SKM-1 treated with dmso at 0.1 percent for 144 hours (cell line): ENCODE measurements around the gene LRTM2.

Source experiments
- DNase-seq: peaks from one replicate; lab custom pipeline; 2025; ENCODE audit not compliant: unreplicated experiment; lab: John Stamatoyannopoulos, UW

Gene LRTM2

DNA sequence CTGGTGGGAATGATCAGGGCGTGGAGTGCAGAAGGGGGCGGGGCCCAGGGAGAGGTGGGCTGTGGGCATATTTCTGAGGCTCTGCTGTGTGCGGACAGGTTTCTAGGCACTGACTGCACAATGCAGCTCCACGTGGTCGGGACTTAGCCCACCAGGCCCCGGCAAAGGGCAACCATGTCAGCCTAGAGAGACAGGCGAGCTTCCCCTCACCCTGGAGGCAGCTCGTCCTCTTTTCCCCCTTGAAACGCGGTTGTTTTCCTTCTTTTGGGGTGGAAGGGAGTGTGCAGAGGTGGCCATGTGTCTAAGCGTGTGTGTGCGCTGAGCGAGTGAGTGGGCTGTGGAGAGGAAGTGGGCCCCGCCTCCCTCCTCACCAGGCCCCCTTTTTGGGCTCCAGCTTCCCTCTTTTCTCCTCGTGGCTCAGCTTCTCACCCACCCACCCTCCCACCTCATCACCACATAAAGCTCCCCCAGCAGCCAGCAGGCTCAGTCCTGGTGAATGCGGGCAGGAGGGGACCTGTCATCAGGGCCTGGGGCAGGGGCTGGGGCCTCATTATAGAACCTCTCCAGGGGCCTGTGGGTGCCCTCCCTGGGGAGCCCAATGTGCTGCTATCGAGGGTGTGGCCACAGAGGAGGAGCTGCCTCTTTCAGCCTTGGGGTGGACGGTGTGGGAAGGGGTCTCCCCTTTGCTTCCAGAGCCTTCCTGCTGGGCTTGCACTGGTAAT lies 22.0 kb downstream of the LRTM2 start:
- DNase-seq: no peak

DNA sequence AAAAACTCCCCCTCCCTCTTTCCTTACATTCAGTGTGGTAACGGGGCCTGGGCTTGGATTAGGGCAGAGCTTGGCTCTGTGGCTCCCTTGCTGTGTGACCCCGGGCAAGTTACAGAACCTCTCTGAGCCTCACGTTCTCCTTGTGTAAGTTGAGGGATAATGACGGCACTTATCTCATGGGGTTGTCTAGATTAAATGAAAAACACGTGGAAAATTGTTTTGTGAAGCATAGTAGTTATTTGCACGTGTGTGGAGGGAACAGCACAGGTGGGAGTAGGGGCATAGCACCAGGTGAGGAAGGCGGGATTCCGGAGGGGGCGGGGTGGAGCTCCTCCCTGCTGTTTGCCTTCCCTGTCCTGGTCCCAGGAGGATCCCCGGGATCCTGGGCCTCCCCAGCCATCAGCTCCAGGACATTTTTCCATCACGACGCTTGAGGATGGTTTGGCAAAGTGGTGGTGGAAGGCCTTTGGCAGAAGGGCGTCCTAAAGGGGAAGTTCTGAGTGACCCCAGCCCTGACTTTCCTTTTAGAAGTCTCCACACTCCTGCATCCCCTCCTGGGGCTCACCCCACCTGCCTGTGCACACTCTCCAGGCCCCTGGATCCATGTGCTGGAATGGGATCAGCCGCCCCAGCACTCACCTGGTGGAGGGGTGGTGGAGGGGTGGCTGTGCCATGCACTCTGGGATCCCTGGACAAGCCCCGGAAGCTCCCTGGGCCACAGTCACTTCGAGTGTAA lies 22.7 kb downstream of the LRTM2 start:
- DNase-seq: no peak

DNA sequence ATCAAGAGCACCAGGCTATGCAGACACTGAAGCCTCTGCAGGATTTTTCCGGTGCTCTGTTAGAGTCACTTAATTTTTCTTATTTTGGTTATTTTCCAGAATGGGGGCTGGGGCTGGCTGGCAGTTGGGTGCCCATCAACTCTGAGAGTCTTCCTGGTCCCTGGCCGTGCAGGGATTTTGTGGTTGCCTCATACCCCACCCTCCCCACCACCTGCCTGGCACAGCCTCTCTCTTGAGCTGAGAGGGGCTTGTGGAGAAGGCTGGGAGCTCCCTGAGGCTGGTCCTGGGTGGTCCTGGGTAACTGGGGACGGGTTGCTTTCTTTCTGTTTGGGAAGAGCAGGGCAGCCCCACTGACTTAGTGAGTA lies 23.3 kb downstream of the LRTM2 start:
- DNase-seq: no peak

DNA sequence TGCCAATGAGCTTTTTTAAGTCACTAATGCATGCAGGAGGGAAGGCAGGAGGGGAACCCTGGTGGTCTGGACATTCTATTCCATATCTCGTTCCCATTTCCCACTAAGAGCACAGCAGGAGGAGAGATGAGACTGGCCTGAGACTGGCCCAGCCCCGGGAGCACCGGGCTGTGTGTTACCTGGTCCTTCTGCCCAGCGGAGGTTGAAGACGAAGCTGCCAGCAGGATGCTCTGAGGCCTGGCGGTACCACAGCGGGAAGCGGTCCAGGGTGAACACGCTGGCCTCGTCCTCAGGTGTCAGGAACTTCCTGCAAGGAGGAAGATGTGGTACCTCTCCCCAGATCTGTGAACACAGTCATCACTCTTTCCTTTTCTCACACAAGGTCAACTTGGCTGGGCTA lies 23.9 kb downstream of the LRTM2 start:
- DNase-seq: no peak

DNA sequence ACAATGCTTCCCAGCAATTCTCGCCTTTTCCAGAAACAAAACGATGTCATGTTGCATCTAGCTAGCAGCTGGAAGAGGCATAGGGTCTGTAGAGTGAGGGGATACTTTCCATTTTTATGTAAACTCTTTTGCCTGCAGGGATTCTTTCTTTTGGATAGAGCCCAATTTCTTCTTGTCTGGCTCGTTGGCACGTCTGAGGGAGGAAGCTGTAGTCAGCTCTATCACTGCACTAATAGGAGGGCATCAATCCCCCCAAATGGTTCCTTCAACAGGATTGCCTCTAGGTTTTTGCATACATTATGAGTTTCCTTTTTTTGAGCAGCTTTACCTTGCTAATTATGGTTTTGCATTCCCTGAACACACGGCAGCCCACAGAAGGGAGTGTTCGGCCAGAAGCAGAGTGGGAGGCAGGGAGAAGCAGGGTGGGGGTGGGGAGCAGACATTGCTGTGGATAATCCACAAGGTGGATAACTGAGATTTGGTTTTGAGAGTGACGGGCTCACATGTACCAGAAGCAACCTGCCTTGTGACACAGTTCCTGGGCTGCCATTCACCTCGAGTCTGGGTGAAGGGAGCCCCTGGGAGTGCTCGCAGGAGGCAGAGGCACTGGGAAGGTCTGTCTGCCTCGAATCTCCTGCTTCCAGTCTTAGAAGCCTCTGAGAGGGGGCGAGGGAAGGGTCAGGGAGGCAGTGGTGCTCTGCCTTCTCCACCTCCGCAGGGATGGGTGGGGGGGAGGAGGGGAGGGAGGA lies 24.5 kb downstream of the LRTM2 start:
- no peak for DNase-seq

DNA sequence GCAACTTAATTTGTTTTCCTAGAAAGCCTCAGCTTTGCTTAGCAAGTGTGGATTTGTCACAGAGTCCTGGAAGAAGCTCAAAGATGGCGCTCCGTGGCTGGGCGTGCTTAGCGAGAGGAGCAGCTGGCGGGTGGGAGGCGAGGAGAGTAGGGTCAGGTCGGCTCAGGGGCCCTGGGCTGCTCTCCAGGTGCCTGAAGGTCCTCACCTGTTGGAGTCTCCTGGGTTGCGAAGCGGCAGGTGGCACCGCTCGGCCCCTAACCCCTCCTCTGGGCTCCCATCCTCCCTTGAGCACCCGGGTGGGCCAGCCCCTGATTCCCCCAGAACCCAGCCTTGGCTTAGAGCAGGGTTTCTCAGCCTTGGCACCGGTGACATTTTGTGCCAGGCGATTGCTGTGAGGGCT lies 25.1 kb downstream of the LRTM2 start:
- no peak for DNase-seq

DNA sequence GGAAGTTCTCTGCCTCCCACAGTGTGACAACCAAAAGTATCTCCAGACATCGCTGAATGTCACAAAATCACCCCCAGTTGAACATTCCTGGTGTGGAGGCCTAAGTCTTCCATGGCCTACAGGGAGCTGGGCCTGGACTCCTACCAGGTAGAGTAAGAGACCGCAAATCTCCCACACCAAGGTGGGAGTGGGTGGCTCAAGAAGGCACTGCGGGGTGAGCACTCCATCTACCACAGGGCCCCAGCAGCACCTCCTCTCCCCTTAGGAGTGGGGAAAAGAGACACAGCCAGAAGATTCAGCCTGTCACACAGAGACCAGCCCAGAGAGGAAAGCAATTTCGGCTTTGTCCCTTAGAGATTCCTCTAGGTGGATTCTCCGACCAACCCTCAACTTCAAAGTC lies 25.5 kb downstream of the LRTM2 start:
- no peak for DNase-seq

DNA sequence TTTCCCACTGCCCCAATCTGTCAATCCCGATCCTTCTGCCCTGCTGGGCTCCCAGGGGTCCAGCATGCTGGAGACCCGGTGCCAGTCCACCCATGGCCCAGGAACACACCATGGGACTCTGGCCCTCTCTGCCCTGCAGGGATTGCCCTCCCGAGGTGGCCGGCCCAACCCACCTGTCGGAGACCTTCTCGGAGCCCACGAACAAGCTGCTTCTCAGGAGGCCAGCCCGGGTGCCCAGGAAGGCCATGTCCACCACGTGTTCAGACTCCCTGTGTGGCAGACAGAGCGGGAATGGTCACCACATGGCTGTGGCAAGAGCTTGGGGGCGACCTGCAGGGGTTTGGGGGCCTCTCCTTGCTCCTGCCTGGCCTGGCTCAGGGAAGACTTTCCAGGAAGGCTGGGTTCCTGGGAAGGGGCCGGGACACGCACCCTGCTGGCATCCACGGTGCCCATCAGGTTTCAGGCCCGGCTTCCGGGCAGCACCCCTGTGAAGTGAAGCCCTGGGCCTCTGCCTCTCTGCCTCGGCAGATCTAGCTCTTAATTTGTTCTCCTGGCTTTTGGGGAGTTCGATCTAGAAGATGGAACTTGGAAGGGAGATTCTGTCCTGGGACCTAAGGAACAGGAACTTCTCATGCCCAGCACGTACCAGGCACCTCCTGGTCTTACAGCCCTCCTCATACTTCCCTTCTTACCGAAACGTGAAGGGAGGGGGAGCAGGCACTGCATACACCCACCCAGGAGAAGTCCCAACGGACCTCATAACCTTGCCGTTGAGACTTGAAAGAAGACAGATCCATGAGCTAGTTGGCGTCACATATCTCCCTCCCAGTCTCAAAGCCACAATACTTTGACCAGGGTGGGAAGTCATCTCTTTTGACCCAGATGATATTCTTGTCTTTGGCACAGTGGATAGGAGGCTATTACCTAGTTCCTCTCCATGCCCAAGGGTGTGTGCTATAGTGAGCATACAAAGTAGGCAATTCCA lies 26.3 kb downstream of the LRTM2 start:
- DNase-seq: no peak

DNA sequence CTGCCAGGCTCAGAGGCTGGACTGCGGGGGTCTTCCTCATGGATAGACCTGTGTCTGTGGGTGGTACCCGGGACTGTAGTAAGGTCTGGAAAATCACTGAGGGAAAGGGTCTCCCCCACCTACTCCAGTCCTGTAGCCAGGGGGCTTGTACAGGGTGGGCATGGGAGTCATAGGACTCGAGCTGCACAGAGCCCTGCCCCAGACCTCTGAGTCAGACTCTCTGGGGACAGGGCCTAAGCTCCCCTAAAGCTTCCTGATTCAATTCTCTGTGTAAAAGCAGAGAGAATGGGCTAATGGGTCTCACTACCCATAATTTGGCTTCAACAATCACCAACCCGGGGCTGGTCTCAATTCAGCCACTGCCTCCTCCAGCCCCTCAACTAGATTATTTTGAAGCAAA lies 27.0 kb downstream of the LRTM2 start:
- DNase-seq: no peak

DNA sequence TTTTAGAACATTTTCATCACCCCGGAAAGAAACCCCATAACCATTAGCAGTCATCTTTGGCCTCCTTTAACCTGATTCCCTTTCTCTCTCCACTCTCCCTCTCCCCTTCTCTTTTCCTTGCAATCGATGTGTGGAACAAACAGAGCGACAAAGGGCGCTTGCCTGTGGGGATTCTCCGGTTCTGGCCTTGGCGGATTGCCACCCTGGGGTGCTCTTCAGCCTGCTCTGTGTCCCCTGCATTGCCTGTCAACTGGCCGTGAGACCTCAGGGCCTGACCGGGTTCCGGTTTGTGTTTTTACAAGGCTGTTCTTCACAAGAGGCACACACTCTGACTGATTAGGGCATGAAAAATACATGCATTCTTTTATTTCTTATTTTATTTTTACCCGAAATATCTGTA lies 27.8 kb downstream of the LRTM2 start:
- no peak for DNase-seq

DNA sequence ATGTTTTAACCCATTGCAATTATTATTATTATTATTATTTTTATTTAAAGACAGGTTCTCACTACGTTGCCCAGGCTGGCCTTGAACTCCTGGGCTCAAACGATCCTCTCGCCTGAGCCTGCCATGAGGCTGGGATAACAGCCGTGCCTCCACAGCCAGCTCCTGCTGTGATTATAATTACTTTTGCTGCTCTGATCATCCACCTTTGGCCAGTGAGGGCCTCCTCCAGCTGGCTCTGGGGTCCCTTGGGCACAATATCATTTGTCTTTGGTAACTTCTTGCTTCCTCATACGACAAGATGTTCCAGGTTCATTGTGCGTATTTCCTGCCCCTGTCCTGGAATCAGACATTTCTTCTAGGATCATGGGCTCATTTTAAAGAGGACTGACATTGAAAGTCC lies 28.4 kb downstream of the LRTM2 start:
- no peak for DNase-seq

DNA sequence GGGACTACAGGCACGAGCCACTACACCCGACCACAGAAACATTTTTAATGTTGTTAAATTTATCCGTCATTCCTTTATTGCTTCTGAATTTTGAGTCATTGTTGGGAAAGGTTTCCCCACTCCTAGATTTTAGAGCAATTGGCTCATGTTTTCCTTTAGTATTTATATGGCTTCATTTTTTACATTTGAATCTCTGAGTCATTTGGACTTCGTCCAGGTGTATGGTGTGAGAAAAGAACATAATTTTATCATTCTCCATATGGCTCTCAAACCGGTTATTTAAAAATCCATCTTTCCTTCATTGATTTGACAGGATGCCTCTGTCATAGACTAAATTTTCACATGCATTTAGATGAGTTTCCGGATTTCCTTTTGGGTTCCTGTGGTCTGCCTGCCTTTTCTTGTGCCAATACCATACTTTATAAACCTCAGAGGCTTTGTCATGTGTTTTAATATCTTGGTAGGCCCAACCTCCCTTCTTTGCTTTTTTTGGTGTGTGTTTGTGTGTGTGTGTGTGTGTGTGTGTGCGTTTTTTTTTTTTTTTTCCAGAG lies 30.9 kb downstream of the LRTM2 start:
- no peak for DNase-seq

DNA sequence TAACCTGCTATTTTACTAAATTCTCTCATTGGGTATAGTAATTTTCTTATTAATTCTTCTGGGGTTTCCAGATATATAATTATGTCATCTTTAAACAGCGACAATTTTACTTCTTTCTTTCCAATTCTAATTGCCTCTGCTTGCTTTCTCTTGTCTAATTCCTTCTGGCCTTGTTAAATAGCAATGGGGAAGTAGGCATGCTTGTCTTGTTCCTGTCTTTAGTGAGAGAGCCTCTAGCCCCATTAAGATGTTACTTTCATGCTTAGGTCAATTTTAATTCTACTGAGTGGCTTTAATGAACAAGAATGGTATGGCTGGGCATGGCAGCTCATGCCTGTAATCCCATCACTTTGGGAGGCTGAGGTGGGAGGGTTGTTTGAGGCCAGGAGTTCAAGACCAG lies 31.7 kb downstream of the LRTM2 start:
- DNase-seq: no peak

DNA sequence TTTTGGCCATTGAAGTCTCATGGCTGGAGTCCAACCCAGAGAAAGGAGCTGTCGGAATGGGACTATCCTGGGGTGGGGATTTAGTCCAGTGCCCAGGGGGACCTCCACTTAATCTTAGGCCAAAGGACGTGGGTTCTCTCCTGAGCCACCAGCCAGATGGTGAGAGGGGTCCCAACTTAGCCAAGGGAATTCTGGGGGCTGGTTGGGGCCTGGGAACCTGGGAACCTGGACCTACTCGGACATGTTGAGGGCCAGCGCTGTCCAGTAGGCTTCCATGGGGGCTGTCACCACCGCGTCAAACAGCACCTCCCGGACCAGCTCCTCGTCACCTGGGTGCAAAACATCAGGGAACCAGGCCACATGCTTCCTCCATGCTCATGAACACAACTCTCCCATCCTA lies 33.4 kb downstream of the LRTM2 start:
- DNase-seq: no peak

DNA sequence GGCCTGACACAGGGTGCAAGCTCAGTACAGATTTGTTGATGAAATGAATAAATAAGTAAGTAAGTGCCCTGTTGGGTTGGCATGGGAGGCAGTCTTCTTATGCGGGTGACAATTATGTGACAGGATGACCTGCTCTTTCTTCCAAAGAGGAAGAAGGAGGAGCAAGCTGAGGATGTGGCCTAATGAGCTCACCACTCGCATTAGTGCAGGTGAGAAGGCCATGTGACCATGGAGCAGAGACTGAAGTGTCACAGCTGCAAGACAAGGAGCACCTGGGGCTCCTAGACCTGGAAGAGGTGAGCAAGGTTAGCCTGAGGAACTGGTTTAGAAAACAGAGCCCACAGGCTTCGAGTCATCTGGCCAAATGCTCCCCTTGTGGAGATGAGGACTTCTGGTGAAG lies 34.9 kb downstream of the LRTM2 start:
- no peak for DNase-seq

DNA sequence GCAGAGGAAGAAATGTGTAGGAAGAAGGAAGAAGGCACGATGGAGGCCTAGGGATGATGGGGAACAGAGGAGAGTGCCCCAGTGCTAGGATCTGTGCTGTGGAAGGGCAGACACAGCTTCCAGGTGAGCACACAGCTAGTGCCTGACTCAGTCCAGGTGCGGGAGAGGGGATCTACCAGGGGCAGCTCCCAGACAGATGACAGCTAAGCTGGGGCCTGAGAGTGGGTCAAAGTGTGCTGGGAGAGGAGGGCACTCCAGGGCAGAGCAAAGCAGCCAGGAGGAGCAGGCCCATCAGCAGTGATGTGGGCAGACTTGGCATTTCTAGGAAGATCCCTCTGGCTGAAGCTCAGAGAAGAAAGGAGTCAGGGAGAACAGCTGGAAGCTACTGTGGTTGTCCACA lies 36.7 kb downstream of the LRTM2 start:
- no peak for DNase-seq

DNA sequence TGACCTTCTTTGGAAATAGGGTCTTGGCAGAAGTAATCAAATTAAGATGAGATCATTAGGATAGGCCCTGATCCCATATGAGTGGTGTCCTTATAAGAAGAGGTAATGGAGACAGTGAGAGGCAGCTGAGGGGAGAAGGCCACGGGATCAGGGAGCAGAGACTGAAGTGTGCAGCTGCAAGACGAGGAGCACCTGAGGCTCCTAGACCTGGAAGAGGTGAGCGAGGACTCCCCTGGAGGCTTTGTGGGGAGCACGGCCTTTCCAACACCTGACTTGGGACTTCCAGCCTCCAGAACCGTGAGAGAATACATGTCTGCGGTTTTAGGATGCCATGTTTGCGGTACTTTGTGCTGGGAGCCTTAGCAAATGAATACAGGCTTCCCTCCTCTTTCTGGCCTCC lies 37.5 kb downstream of the LRTM2 start:
- DNase-seq: no peak

DNA sequence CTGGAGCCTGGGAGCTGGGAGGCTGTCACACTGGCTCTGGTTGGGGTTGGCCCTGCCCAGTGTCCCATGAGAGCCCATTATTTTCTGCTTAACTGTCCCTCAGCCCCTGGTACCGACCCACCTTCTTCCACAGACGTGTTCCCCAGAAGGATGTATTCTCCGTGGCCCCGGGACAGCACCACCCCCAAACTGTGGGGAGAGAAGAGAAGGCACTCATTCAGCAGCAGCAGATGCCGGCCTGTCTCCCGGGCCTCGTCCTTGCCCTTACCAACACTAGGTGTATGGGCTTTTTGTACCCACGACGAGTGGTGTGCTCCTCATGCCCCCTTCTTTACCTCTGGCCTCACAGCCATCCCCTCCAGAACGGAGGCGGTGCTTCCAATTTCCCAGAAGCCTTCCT lies 38.1 kb downstream of the LRTM2 start:
- DNase-seq: no peak

DNA sequence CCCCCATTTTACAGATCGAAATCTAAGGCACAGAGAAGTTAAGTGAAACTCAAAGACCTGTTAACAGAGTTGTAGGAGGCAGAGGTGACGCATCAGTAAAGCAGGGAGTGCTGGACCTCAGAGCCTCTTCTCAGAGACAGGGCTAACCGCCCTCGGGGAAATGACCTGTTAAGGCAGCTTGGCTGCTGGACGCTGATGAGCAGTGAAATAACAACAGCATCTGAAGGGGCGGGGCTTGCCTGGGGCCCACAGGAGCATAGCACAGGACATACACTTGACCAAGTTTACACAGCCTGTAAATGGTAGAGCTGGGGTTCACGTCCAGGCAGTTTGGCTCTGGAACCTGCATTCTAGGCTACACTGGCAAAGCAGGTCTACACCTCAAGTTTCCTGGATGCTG lies 39.3 kb downstream of the LRTM2 start:
- no peak for DNase-seq

DNA sequence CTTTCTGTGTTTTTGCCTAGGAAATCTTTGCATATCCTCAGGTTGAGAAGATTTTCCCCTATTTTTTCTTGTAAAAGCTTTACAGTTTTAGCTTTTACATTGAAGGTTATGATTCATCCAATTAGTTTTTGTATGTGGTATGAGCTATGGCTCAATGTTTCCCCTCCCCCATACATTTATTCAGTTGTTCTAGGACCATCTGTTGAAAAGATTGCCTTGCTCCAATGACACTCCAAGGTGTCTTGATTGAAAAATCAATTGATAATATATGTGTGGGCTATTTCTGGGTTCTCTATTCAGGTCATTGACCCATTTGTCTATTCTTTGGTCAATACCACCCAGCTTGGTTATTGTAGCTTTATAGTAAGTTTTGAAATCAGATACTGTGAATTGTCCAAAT lies 42.6 kb downstream of the LRTM2 start:
- DNase-seq: no peak

DNA sequence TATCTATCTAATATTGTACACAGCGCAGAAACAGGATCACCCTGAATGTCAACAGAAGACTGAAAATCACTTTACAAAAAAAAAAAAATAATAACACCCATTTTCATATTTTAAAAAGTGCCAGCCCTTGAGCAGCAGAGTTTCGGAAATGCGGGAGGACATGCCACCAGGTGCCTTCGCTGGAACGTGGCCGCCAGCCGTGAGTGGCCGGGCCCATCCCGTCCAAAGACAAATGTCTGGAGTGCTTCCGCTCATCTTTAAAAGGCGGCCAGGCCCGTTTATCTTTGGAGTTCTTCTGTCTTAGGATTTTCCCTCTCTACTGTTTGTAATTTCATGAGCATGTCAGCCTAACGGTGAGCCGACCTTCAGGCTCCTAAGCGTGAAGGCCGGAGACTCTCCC lies 43.5 kb downstream of the LRTM2 start:
- no peak for DNase-seq
